Dedifferentiated amniotic fluid mesenchymal stem cell (primary cell): ENCODE results near the gene C1QTNF9B.
A peak's percentile ranks its signal among the peaks of the same experiment; 100 is the strongest.
"Not testable (repeated sequence)": the region's sequence is repeated elsewhere in the genome, so short reads cannot be mapped to it uniquely, and the experiment has no call there.

Experiments used
- DNase-seq: peaks from one replicate; pipeline ENCODE4 v3.0.0-alpha.2; 2016; ENCODE audit errors: extremely low spot score

The C1QTNF9B gene

DNA sequence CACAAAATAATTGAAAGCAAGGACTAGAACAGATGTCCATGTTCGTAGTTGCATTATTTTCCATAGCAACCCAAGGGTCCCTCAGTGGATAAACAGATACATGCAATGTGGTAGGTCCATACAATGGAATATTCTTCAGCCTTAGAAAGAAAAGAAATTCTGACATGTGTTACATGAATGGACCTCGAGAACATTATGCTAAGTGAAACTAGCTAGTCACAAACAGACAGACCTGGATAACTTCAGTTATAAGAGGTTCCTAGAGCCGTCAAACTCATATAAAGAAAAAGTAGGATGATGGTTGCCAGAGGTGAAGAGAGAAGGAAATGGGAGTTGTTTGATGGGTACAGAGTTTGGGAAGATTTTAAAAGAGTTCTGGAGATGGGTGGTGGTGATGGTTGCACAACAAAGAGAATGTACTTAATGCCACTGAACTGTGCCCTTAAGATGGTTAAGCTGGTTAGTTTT lies at the start of gene C1QTNF9B:
Gene C1QTNF9B (minus strand): TSS at position 51 of the 468 bp plus-strand sequence.
- DNase-seq = not testable (repeated sequence)

DNA sequence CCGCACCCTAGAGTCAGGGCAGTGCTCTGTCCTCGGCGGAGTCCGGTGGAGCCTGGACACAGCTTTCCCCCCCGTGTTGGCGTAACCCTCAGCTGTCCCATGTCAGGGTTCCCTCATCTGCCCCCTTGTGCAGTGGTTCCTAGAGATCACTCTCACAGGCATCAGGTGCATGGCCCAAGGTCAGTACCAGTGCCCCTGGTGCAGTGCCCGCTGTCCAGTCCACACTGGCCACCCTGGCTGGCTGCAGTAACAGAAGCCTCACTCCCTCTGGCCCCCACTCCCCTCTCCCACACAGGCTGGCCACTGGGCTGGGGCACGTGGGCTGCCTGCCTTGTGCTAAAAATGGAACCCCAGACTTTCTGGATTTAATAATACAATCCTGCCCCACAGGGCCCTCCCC lies 49.6 kb upstream of the C1QTNF9B start:
- DNase-seq = no peak

DNA sequence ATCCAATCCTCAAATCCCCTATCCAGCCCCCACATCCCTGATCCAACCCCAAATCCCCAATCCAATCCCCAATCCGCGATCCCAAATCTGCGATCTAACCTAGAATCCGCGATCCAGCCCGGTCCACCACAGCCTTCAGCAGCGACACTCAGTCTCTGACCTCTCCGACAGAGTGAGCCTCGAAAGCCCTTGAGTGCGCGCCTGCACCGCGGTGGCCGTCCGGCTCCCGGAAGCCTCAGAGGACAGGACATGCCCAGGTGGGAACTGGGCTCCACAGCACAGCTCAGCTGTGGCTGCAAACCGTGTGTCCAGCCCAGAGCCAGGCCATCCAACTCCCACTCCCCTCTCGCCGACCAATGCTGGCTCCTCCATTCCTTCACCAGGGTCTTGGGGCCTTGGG lies 48.8 kb upstream of the C1QTNF9B start:
- no peak for DNase-seq

DNA sequence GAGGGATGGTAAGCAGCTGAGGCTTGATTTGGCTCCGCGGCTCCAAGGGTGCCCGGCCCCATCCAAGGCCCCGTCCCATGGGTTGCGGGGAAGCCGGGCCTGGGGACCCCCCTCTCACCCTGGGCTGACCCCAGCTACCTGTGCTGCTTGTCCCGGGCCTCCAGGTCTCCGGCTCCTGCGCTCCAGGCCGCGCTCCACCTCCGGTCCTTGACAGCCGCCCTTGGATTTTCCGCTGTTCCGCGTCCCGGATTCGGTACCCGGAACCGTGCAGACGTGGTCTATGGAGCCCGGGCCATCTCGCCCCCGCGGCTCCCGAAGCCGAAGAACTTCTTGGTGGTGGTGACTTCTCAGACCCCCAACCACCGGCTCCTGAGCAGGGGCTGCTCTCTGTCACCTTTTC lies 48.3 kb upstream of the C1QTNF9B start:
- no peak for DNase-seq

DNA sequence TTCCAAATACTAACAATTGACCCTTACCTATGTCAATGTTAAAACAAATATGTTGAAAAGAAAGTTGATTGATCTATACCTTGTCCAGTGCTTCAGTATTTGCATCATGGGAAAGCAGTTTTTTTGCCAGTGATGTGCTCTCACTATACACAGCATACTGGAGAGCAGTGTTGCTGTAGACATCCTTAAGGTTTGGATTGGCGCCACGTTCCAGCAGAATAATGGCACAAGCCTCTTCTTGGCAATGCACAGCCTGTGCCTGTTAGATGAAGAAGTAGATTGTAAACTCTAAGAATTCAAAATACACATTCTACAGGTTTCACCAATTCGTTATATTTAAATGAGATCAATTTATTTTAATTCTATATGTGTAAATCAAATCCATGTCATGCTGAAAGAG lies 43.9 kb upstream of the C1QTNF9B start:
- no peak for DNase-seq

DNA sequence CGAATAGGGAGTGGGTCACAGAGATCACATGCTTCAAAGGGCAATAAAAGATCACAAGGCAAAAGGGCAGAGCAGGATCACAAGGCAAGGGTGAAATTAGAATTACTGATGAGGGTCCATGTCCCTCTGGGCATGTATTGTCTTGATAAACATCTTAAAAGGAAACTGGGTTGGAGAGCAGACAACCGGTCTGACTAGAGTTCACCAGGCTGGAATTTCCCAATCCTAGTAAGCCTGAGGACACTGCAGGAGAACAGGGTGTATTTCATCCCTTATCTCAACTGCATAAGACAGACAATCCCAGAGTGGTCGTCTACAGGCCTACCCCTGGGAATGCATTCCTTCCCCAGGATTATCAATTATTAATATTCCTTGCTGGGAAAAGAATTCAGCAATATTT lies 42.4 kb upstream of the C1QTNF9B start:
- DNase-seq = not testable (repeated sequence)

DNA sequence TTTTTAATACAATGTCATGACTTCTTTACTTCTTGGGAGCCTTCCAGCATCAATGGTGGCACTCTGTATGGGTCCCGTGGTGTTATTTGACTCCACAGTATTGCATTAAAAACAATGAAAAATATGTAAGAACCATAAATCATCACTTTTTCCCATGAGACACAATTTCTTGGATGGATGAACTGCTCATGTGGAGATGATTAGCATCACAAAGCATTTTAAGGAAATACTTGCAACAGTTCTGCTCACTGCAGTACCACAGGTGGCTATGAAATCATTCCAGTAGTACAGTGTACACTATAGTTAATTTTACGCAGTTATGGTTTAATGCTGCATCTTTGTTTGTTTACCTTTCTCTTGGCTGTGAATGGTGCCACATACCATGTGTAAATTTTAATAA lies 37.2 kb upstream of the C1QTNF9B start:
- DNase-seq = peak; percentile 42

DNA sequence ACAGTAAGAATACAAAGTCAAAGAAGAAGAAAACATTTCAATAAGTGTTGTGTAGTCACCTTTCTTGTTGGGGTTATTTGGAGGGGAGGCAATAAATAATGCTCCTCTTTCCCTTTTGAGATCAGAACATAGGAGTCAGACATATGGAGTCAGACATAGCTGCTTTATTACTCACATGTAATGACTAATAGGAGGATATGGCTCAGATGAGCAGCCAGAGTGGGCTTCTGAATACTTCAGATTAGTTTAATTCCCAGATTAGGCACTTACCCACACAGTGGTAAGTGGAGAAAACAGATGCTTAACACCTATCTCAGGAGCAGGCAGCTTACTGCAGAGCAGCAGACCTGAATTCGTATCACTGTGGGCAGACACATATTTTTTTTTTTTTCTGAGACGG lies 31.7 kb upstream of the C1QTNF9B start:
- DNase-seq = peak; percentile 27

DNA sequence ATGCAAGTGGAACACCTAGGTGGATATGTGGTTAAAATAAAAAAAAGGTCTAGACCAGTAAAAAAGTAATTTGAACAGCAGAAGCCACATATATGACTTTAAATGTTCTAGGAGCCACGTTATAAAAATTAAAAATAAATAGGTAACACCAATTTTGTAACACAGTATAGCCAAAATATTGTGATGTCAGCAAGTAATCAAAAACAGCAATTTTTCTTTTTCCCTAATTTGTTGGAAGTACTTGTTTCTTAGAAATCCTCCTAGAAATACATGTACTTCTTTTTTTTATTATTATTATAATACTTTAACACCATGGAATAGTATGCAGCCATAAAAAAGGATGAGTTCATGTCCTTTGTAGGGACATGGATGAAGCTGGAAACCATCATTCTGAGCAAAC lies 25.7 kb upstream of the C1QTNF9B start:
- no peak for DNase-seq

DNA sequence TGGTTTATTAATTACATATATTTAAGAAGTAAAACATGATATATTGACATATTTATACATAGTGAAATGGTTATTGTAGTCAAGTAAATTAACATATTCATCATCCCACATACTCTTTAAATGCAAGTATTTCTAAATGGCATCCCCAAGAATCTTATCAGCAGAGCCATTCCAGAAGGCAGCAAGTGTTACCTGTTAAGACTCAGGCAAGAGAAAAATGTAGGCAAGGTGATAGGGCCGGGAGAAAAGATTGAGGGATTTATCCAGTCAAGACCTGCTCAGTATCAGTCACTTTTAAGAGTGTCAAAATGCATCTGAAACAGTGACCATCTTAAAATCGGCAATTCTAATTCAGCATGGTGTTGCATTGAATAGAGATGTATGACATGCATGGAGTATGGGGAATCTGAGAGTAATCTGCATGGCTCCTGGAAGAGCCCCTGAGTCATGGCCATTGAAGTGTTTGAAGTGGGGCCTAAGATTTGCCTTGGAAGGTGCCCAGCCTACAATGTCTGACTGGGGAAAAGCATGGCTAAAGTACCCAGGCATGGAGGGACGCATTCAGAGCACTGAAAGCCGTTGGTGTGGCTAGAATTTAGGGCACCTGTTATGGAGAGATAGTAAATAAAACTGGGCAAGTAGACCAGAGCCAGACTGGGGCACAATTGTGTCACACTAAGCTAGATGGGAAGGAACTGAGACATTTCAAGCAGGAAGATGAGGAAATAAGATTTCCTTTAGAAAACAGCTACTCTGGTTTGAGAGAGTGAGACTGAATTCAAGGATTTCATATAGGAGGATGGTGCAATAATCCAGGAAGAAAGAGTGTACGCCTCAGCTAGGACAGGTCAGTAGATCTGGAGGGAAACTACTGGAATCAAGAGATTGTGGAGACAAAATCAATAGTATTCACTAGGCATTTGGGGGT lies 25.0 kb upstream of the C1QTNF9B start:
- DNase-seq = no peak

DNA sequence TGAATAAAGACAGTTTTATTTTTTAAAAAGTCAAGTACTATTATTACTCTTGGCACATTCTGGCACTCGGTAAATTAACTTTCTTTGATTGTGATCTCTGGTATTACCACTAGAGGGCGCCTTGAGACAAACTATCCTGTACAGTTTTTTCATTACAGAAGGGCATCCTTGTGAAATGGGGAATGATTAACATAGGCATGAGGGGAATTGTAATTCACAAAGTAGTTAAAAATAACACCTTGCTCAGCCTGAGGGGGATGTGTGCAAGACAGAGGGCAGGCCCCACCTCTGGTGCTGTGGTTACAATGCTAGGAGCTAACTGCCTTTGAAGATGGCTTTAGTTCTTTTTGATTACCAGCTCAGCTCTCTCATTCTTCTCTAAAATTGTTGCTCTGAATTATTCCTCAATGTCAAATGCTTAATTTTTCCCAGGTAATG lies 24.2 kb upstream of the C1QTNF9B start:
- peak; percentile 60 for DNase-seq

DNA sequence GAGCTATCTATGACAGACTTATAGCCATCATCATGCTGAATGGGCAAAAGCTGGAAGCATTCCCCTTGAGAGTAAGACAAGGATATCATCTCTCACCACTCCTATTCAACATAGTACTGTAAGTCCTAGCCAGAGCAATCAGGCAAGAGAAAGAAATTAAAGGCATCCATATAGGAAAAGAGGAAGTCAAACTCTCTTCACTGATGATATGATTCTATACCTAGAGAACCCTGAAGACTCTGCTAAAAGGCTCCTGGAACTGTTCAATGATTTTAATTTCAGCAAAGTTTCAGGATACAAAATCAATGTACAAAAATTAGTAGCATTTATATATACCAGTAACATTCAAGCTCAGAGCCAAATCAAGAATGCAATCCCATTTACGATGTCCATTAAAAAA lies 21.7 kb upstream of the C1QTNF9B start:
- DNase-seq = no peak

DNA sequence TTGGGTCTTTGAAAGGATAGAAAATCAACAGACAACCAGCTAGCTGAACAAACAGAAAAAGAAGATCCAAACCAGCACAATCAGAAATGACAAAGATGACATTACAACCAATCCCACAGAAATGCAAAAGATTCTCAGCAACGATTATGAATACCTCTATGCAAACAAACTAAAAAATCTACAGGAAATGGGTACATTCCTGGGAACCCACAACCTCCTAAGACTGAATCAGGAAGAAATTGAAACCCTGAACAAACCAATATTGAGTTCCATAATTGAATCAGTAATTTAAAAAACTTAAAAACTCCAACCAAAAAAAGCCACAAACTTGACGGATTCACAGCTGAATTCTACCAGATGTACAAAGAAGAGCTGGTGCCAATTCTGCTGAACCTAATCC lies 20.9 kb upstream of the C1QTNF9B start:
- DNase-seq = no peak

DNA sequence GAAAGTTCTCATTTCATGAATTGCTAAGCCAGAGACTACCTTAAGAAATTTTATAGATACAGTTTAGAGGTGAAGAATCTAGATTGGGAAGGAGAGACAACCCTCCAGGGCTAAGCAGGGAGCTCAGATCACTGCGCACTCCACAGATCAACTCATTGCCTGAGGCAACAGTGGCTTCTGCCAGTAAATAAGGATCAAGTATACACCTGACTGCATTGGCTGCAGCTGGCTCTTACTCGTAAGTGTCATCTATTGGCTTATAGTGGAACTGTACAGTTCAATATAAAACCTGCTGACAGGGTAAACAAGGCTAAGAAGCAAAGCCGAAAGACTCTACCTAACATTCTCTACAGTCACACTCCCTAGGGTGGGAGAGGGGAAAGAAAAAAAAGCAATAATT lies 18.0 kb upstream of the C1QTNF9B start:
- no peak for DNase-seq

DNA sequence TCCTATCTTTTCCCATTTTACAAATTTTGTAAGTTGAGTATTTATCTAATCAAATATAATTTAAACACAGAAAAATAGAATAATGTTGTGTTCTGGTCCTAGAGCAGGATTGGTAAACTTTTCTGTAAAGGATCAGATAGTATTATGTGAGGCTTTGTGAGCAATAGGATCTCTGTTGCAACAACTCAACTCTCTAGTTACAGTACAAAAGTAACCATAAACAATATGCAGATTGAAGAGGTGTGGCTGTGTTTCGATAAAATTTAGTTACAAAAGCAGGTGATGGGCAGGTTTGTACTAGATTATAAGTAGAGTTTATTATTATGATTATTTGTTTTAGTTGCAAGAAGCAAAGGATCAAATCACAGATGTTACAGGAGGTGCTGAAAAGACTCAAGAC lies 15.2 kb upstream of the C1QTNF9B start:
- no peak for DNase-seq

DNA sequence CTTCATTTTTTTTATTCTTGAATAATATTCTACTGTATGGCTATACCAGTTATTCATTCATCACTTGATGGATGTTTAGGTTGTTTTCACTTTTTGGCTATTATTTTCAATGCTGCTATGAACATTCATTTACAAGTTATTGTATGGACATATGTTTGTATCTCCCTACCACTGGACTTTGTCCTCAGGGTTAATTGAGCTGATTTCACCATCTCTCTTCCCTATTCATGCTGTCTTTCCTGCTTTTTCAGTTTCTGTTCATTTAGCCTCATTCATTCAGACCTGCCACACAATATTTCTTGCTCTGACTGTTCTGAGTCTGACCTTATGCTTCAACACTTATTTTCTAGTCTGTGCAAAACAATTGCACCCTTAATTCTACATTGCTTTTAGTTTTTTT lies 12.3 kb upstream of the C1QTNF9B start:
- DNase-seq = no peak

DNA sequence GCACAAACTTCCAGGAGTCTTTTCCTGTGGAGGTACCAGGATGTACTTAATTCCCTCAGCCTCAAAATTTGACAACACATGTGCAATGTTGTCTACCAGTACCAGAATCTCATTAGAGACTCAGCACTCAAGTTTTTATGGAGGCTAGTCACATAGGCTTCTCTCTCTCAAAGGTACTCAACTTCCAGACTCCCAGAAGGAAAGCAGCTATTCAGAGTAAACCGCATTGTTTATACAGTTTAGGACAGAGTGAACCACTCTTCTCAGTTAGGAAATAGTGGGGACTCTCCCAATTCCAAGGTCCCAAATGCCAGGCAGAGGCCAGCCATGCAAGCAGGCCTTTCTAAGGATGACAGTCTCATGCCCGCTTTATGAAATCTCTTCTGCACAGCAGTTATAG lies 8.5 kb upstream of the C1QTNF9B start:
- no peak for DNase-seq

DNA sequence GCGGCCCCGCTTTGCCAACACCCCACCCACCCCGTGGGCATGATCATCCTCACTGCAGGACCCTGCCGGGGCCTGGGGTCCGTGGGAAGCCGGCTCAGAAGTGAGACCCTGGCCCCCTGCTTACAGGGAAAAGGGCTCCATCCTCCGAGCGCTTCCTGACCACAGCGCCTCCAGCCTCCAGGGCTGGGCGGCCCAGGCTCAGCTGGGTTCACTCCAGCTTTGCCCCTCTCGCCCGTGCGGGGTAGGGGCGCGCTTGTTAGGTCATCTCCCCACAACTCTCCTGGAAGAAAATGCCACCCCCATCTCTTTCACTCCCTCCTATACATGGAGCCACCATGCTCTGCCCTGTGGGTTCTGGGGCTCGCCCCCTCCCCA lies 6.6 kb upstream of the C1QTNF9B start:
- no peak for DNase-seq

DNA sequence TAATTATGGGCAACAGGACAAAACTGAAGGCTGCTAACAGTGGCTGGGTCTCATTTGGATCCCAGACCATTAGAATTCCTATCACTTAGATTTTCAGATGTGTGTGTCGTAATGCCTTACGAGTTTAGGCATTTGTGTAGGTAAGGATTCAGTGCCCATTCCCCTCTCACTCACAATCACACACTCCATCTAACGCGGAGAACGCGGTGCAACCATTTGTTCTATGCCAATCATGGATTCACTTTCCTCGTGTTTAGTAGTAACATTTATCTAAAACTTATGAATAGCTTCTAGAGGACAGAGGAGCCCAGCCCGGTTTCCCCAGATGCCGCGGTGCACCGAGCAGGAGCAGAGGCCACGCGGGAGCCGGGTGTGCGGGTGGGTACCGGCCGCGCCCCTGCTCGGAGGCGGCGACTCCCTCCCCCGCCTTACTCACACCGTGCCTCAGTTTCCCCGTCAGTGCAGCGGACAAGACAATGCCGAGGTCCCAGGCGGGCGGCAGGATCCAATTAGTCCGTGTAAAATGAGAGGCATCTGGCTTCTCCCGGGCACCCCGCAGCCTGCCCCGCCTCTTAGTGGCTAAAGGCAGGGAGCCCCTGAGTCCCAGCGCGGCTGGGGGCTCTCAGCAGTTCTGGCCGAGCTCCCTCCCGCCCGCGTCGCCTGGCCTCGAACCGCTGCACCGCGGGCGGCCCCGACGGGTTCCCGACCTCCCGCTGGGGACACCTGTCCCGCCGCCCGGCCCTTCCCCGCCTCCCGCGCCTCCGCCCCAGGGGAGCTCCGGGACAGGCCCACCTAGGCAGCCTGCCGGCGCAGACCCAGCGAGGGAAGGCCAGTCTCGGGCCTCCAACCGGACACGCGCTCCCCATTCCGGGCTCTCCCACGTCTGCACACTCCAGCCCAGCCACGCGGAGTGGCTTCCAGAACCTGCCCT lies 5.9 kb upstream of the C1QTNF9B start:
- no peak for DNase-seq

DNA sequence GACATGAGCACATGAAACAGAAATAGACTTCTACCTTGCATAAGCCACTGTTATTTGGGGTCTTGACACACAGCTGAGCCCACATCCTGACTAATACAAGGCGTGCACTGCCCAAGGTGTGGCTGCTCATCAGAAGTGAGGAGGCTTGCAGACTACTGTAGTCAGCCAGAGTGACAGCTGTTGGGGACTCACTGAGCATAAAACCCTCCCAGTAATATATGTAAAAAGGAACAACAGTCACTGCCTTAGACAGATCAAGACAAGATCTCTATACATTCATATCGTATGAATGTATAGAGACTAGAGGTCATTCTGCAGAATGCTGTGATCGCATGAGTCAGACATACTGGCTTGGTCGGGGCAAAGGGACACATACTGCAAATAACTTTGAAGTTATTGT lies 4.1 kb upstream of the C1QTNF9B start:
- DNase-seq = no peak

DNA sequence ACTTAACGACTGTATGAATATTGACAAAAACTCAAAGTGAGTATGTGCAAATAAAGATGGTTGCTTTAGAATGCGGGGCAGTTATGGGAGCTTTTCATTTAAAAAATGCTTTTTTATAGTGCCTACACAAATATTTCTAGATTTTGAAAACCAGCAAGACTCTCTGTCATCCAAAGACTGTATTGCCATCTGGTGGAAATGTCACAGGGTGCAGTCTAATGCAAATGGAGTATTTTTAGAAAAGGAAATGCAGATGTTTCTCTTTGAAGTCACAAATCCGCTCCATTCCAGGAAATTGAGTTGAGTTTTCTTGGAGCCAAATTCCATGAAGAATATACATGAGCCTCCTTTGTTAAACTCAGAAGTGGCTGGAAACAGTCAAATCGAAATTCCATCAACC lies 2.3 kb upstream of the C1QTNF9B start:
- DNase-seq = peak; percentile 77

DNA sequence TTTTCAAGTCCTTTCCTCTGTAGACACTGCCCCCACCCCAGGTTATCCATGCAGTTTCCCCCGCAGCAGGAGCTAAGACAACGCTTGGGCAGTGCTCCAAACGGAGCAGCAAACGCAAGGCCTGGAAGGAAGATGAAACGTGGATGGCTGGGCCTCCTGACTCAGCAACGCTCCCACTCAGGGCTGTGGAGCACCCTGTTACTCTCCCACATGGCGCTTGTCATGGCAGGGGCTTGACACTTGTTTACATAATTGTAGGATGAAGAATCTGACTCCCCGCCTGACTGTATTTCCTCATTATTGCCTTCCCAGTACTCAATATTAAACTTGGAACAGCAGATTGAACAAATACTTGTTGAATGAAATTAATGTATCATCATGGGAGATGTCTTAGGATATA lies 799 bp upstream of the C1QTNF9B start:
- no peak for DNase-seq

DNA sequence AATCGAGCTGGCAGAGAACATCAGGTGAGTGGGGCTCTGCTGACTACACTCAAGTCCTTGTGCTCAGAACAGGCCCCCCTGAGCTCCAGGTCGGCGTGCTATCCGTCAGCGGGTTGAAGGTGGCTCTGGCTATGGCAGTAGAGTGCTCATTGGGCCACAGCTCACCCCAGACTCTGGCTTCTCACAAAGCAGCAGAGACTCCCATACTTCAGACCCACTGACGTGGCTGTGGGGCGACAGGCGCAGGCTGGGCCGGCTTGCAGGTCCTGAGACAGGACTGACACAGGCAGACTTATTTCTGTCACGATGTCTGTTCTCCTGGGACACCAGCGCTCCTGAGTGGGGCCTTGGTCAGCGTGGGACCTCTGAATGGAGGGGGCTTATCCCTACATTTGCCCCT lies 2.6 kb downstream of the C1QTNF9B start:
- DNase-seq = not testable (repeated sequence)
